Osteoblast (primary cell): ENCODE results near the gene NLRP5. TPM values are rescaled to one million over a fixed set of nuclear protein-coding genes. Genes with fewer than 3 reads are reported as not detected.
A peak's percentile ranks its signal among the peaks of the same experiment; 100 is the strongest.

ENCODE experiments used
- DNase-seq: peaks from one replicate; pipeline ENCODE4 v3.0.0; 2011; ENCODE audit warnings: low spot score, mixed read lengths; ENCODE audit not compliant: insufficient read length; ENCODE audit errors: missing footprints
- H2AFZ ChIP-seq: 2 replicates; pipeline ENCODE4 v1.6.0; 2011; ENCODE audit warnings: mild to moderate bottlenecking, low read length
- H3K27ac ChIP-seq: 2 replicates; pipeline ENCODE4 v1.5.1; 2011; ENCODE audit warnings: mild to moderate bottlenecking, low read depth, low read length, moderate library complexity
- H3K27me3 ChIP-seq: 2 replicates; pipeline ENCODE4 v1.6.0; 2012; ENCODE audit warnings: mild to moderate bottlenecking, control low read depth, inconsistent platforms, low read length, moderate library complexity; ENCODE audit not compliant: insufficient read depth
- H3K36me3 ChIP-seq: 2 replicates; pipeline ENCODE4 v1.5.1; 2011; ENCODE audit warnings: mild to moderate bottlenecking, low read length, control low read depth, moderate library complexity; ENCODE audit not compliant: insufficient read depth
- H3K4me1 ChIP-seq: 2 replicates; pipeline ENCODE4 v1.5.1; 2011; ENCODE audit warnings: mild to moderate bottlenecking, low read length, control low read depth, moderate library complexity; ENCODE audit not compliant: insufficient read depth
- H3K4me2 ChIP-seq: 2 replicates; pipeline ENCODE4 v1.6.0; 2011; ENCODE audit warnings: mild to moderate bottlenecking, low read length; ENCODE audit not compliant: insufficient read depth
- H3K4me3 ChIP-seq: fragments of 200-600 bp; sonication (generic); 3 replicates; pipeline ENCODE4 v1.5.1; 2012; ENCODE audit warnings: mild to moderate bottlenecking, low read length, inconsistent platforms; ENCODE audit not compliant: insufficient read depth
- H3K79me2 ChIP-seq: 2 replicates; pipeline ENCODE4 v1.6.0; 2012; ENCODE audit warnings: mild to moderate bottlenecking, low read length, control low read depth, inconsistent platforms; ENCODE audit not compliant: insufficient read depth
- H3K9me3 ChIP-seq: 2 replicates; pipeline ENCODE4 v1.5.1; 2011; ENCODE audit warnings: low read depth, low read length, control low read depth
- H4K20me1 ChIP-seq: 2 replicates; pipeline ENCODE4 v1.6.0; 2012; ENCODE audit warnings: mild to moderate bottlenecking, low read length, control low read depth; ENCODE audit not compliant: insufficient read depth
- CTCF ChIP-seq: IDR thresholded peaks from 2 replicates; pipeline ENCODE4 v1.5.1; 2011; ENCODE audit warnings: mild to moderate bottlenecking, low read depth, low read length, moderate library complexity; ENCODE audit errors: extremely low read depth
- total RNA-seq: library from RNA; depleted of rRNA; stranded (reverse); fragments of >200 nt; gene quantifications from 2 replicates; pipeline ENCODE4 v1.2.3, GENCODE V29; 2012

NLRP5 gene
- total RNA-seq, 1 donor = not detected

- peaks cover 71% of the 10 kb centered on the region for H4K20me1 ChIP-seq
- no peak overlapping the region for H3K4me2 ChIP-seq
- no peaks in the 10 kb centered on the region for H3K9me3 ChIP-seq
- no peak for TF ChIP-seq CTCF
- peak; percentile 43 for DNase-seq
- H3K4me3 ChIP-seq = no peak overlapping the region
- H3K27ac ChIP-seq = no peak overlapping the region
- peaks cover 93% of the 10 kb centered on the region for H3K79me2 ChIP-seq
- H3K4me1 ChIP-seq = peaks cover 22% of the 10 kb centered on the region
- peaks cover 7% of the 10 kb centered on the region for H3K36me3 ChIP-seq
- H3K27me3 ChIP-seq = no peaks in the 10 kb centered on the region
- H2AFZ ChIP-seq = no peak overlapping the region
These were observed 119.8 kb downstream of the NLRP5 start for GRCh38 chr19:56106397-56106849.

GRCh38 chr19:56106993-56107392 is 120.4 kb downstream of the NLRP5 start:
- no peak overlapping the region for H3K4me2 ChIP-seq
- H3K4me3 ChIP-seq = no peak overlapping the region
- peaks cover 22% of the 10 kb centered on the region for H3K4me1 ChIP-seq
- peaks cover 2% of the 10 kb centered on the region for H3K36me3 ChIP-seq
- H4K20me1 ChIP-seq = peaks cover 71% of the 10 kb centered on the region
- no peaks in the 10 kb centered on the region for H3K27me3 ChIP-seq
- H3K79me2 ChIP-seq = peaks cover 93% of the 10 kb centered on the region
- H3K27ac ChIP-seq = no peak overlapping the region
- H2AFZ ChIP-seq = no peak overlapping the region
- peak; percentile 53 for DNase-seq
- TF ChIP-seq CTCF = no peak
- no peaks in the 10 kb centered on the region for H3K9me3 ChIP-seq

GRCh38 chr19:56107626-56108351 is 121.2 kb downstream of the NLRP5 start:
- Histone ChIP-seq H4K20me1 (peaks cover 67% of the 10 kb centered on the region), H3K79me2 (peaks cover 93% of the 10 kb centered on the region), H3K27me3 (no peaks in the 10 kb centered on the region), H3K4me2 (no peak overlapping the region), H3K4me3 (no peak overlapping the region), H3K36me3 (no peaks in the 10 kb centered on the region), H3K9me3 (no peaks in the 10 kb centered on the region), H3K4me1 (peaks cover 22% of the 10 kb centered on the region), H3K27ac (no peak overlapping the region), H2AFZ (no peak overlapping the region)
- TF ChIP-seq CTCF = no peak
- DNase-seq = peak; percentile 66

- peak; percentile 79 for DNase-seq
- Histone ChIP-seq H3K4me2 (peak overlapping the region; percentile 37), H3K27ac (no peak overlapping the region)
These were observed 122.0 kb downstream of the NLRP5 start for GRCh38 chr19:56108447-56109195.

More at GRCh38 chr19:56108447-56109195, 122.0 kb downstream of the NLRP5 start:
- Histone ChIP-seq H3K79me2 (peaks cover 93% of the 10 kb centered on the region), H3K27me3 (no peaks in the 10 kb centered on the region), H3K9me3 (no peaks in the 10 kb centered on the region), H3K36me3 (no peaks in the 10 kb centered on the region), H3K4me1 (peaks cover 22% of the 10 kb centered on the region), H4K20me1 (peaks cover 68% of the 10 kb centered on the region), H3K4me3 (no peak overlapping the region), H2AFZ (no peak overlapping the region)
- TF ChIP-seq CTCF = no peak
